GM12872 (cell line): ENCODE measurements around the gene S100B.

Experiments
- CTCF ChIP-seq: IDR thresholded peaks from 3 replicates; pipeline ENCODE4 v1.5.1; 2011; ENCODE audit warnings: low read depth, mild to moderate bottlenecking, low read length, moderate library complexity; ENCODE audit not compliant: insufficient read depth

S100B gene

GRCh38 chr21:46604975-46605766 lies at the start of gene S100B:
S100B (minus strand) TSS chr21:46605082; CDS start chr21:46602415, 2,667 bp downstream.
- TF ChIP-seq CTCF = no peak

- TF ChIP-seq CTCF = no peak
These were observed 46.2 kb upstream of the S100B start for GRCh38 chr21:46651121-46651520.

GRCh38 chr21:46650476-46651098 lies 45.7 kb upstream of the S100B start:
- TF ChIP-seq CTCF = no peak

- TF ChIP-seq CTCF = no peak
These were observed 44.5 kb upstream of the S100B start for GRCh38 chr21:46649356-46649755.

GRCh38 chr21:46648539-46648938 lies 43.7 kb upstream of the S100B start:
- TF ChIP-seq CTCF = no peak

- no peak for TF ChIP-seq CTCF
These were observed 41.8 kb upstream of the S100B start for GRCh38 chr21:46646541-46647154.

- no peak for TF ChIP-seq CTCF
These were observed 41.0 kb upstream of the S100B start for GRCh38 chr21:46645840-46646239.
